NCI-H1436 treated with DMSO at 0.1 percent for 48 hours (cell line): ENCODE results near the gene THRB.
"Not testable (repeated sequence)": the region's sequence is repeated elsewhere in the genome, so short reads cannot be mapped to it uniquely, and the experiment has no call there.

Source experiments
- DNase-seq: peaks from one replicate; lab custom pipeline; 2025; lab: John Stamatoyannopoulos, UW

The THRB gene

DNA sequence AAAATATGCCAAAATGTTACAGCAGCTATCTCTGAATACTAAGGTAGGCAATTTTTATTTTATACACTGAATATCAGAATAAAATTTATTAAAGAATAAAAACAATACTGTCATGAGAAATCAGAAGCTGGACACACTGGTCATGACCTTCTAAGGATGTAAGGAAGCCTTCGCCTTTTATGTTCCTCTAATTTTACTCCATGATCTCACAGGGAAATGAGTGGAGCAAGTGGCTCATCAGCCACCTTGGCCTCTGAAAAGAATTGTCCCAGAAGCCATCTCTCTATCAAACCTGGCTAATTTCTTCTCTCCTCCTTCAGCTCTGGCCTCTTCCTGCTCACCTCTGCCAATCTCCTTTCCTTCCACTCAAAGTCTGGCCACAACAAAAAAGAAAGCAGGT, 48.6 kb downstream of the THRB start:
- no peak for DNase-seq

DNA sequence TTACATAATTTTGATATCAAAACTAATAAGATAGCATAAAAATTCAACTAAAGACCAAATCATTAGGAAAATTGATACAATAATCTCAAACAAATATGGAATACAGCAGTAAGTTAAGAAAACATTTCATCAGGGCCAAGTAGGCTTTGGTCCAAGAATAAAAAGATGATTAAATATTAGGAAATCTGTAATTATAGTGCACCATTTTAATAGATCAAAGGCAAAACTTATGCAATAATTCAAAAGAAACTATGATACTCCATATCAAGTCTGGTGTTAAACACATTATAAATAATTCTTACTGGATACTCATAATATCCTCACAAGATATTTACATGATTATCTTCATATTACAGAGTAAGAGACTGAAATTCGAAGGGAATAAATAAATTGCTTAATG, 51.2 kb downstream of the THRB start:
- no peak for DNase-seq

- no peak for DNase-seq
These were observed 53.7 kb downstream of the THRB start for GRCh38 chr3:24440760-24441464.

- DNase-seq = no peak
These were observed 55.6 kb downstream of the THRB start for GRCh38 chr3:24439021-24439420.

- no peak for DNase-seq
These were observed 57.3 kb downstream of the THRB start for GRCh38 chr3:24437326-24437725.

DNA sequence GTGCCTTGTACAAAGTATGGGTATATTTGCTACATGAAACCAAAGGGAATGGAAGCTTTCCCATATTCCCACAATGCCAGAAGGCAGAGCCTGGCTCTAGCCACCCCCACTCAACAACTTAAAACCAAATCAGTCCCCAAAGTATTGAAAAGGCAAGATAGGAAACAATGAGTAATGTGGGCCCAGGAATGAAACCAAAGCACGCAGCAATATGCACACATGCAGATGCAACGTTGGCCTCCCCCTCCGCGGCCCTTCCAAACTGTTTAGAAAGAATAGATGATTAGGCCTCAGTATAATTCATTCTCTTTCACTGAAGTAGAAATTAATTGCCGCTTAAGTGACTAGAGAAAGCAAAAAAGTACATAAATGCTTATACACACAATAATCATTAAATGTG, 59.1 kb downstream of the THRB start:
- DNase-seq = no peak

- DNase-seq = no peak
These were observed 60.0 kb downstream of the THRB start for GRCh38 chr3:24434651-24435050.

- DNase-seq = no peak
These were observed 60.6 kb downstream of the THRB start for GRCh38 chr3:24433838-24434591.

DNA sequence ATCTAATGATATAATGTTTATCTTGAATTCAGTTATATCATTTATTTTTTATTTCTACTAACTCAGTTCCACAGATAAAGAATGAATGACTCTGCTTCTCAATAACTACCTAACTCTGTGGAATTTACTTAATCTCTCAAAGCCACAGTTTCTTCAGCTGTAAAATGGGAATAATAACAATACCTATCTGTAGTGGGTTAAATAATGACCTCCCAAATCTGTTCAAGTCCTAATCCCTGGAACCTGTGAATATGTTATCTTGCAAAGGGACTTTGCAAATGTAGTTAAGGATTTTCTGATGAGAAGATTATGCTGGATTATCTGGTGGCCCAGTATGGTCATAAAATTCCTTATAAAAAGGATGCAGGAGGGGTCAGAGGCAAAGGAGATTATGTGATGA, 61.7 kb downstream of the THRB start:
- DNase-seq = no peak

DNA sequence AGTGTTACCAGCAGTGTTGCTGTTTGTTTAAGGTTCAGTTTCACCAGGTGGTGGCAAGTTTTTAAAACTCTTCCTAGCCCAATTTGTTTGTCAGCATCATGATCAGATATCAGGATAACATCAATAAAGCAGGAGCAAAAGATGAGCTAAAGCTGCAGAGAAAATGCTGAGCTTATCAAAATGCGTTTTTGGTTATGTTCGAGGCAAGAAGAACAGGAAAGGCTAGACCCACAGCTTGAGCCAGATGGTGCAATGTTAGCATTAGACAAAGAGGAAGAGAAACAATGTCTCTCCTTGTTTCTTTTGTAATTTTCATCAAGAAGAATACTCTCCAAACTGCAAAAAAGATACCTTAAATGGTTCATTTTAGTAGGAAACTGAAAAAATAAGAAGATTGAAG, 66.2 kb downstream of the THRB start:
- DNase-seq = no peak

- no peak for DNase-seq
These were observed 67.8 kb downstream of the THRB start for GRCh38 chr3:24426896-24427295.

DNA sequence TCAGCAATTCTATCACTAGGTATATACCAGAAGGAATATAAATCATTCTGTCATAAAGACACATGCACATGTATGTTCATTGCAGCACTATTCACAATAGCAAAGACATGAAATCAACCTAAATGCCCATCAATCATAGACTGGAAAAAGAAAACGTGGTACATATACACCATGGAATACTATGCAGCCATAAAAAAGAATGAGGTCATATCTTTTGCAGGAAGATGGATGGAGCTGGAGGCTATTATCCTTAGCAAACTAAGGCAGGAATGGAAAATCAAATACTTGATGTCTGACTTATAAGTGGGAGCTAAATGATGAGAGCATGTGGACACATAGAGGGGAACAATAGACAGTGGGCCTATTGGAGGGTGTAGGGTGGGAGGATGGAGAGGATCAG, 73.8 kb downstream of the THRB start:
- DNase-seq = not testable (repeated sequence)

GRCh38 chr3:24420224-24420623, 74.4 kb downstream of the THRB start:
- no peak for DNase-seq

DNA sequence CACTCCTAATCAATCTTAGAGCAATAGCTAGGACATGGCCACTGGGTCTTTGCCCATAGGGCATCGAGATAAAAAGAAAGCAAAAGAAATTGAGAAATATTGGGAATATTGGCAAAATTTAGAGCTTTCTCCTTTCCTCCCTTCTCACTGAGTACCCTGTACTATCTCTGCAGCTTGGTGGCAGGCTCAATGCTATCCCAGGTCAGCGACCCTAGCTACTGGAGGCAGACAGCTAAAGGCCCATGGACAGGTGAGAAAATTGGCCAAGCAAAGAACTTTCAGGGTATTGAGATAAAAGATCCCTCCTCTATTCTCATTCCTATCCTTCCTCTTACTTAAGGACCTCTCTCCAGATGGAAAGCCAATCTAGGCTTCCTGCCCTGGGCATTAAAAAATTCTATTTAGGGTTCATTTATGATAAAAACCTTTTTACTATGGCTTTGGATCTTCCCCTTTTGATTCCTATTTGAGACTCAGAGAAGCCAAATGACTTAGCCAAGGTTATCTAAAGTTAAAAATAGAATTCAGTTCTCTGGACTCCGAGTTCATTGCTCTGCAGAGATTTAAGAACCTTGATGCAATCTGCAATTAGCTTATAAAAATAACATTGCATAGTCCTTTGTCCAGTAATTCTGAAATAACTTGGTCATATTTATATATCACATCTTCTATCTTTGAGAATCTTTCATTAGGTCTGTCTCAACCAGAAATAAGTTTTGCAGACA, 75.4 kb downstream of the THRB start:
- no peak for DNase-seq

GRCh38 chr3:24417730-24418129, 76.9 kb downstream of the THRB start:
- no peak for DNase-seq

GRCh38 chr3:24416224-24416623, 78.4 kb downstream of the THRB start:
- DNase-seq = no peak

- no peak for DNase-seq
These were observed 78.8 kb downstream of the THRB start for GRCh38 chr3:24415824-24416223.

- not testable (repeated sequence) for DNase-seq
These were observed 81.0 kb downstream of the THRB start for GRCh38 chr3:24413662-24414061.

- DNase-seq = no peak
These were observed 83.8 kb downstream of the THRB start for GRCh38 chr3:24410860-24411259.

GRCh38 chr3:24407980-24408680, 86.5 kb downstream of the THRB start:
- no peak for DNase-seq

GRCh38 chr3:24406900-24407299, 87.8 kb downstream of the THRB start:
- no peak for DNase-seq

GRCh38 chr3:24405057-24405456, 89.6 kb downstream of the THRB start:
- no peak for DNase-seq

- no peak for DNase-seq
These were observed 92.9 kb downstream of the THRB start for GRCh38 chr3:24401811-24402185.
